Measurements from ENCODE around the gene SLC7A1.

- TF ChIP-seq CTCF (IDR thresholded peaks at IDR 0.05) (no peak), POLR2A (IDR thresholded peaks at IDR 0.05) (no peak)
Observed at GRCh38 chr13:29479716-29480492, 115.6 kb downstream of the SLC7A1 start.
